Nephron (organoid): ENCODE results near the gene COL4A3.

Experiments used
- H3K27ac Mint-ChIP-seq, 3 experiments: 2 replicates each; pipeline ENCODE4 v1.8.0; 2020; ENCODE audit warnings: mixed read lengths in 3 of 3, mild to moderate bottlenecking in 2 of 3, moderate library complexity in 1 of 3
- H3K27me3 Mint-ChIP-seq: 2 replicates; pipeline ENCODE4 v1.8.0; 2021; ENCODE audit warnings: low read depth, mild to moderate bottlenecking, moderate library complexity, mixed read lengths
- H3K36me3 Mint-ChIP-seq: 2 replicates; pipeline ENCODE4 v1.8.0; 2020; ENCODE audit warnings: low read depth, mixed read lengths
- H3K4me1 Mint-ChIP-seq: 2 replicates; pipeline ENCODE4 v1.8.0; 2020; ENCODE audit warnings: mixed read lengths
- H3K4me3 Mint-ChIP-seq, 3 experiments: 2 replicates each; pipeline ENCODE4 v1.8.0; 2020; ENCODE audit warnings: mild to moderate bottlenecking in 3 of 3, mixed read lengths in 3 of 3, moderate library complexity in 2 of 3
- H3K9me3 Mint-ChIP-seq: 2 replicates; pipeline ENCODE4 v1.8.0; 2020; ENCODE audit warnings: mixed read lengths
- CTCF ChIP-seq, 3 experiments: fragments of 200-600 bp; sonication (generic); IDR thresholded peaks; one replicate each; pipeline ENCODE4 v1.5.0; 2021; ENCODE audit warnings: antibody characterized with exemption in 3 of 3; ENCODE audit not compliant: unreplicated experiment in 3 of 3

The COL4A3 gene

GRCh38 chr2:227152093-227152766, 12.2 kb upstream of the COL4A3 start:
- H3K9me3 Mint-ChIP-seq = no peaks in the 10 kb centered on the region
- H3K27ac Mint-ChIP-seq = no peak overlapping the region
- H3K4me1 Mint-ChIP-seq = no peaks in the 10 kb centered on the region
- H3K4me3 Mint-ChIP-seq = no peak overlapping the region
- H3K27me3 Mint-ChIP-seq = peaks cover 23% of the 10 kb centered on the region
- no peaks in the 10 kb centered on the region for H3K36me3 Mint-ChIP-seq
- TF ChIP-seq CTCF (IDR thresholded peaks at IDR 0.05; ENCODE audit: unreplicated experiment in 3 of 3) = no peak

GRCh38 chr2:227153307-227153706, 11.1 kb upstream of the COL4A3 start:
- Mint-ChIP-seq H3K36me3 (no peaks in the 10 kb centered on the region), H3K27ac (no peak overlapping the region), H3K4me3 (no peak overlapping the region), H3K9me3 (no peaks in the 10 kb centered on the region), H3K27me3 (peaks cover 23% of the 10 kb centered on the region), H3K4me1 (no peaks in the 10 kb centered on the region)
- TF ChIP-seq CTCF (IDR thresholded peaks at IDR 0.05; ENCODE audit: unreplicated experiment in 3 of 3) = no peak

- Mint-ChIP-seq H3K4me1 (no peaks in the 10 kb centered on the region), H3K27me3 (peaks cover 24% of the 10 kb centered on the region), H3K9me3 (peaks cover under 1% of the 10 kb centered on the region), H3K36me3 (no peaks in the 10 kb centered on the region), H3K4me3 (no peak overlapping the region), H3K27ac (no peak overlapping the region)
- no peak for TF ChIP-seq CTCF (IDR thresholded peaks at IDR 0.05; ENCODE audit: unreplicated experiment in 3 of 3)
Observed at GRCh38 chr2:227153758-227154486, 10.5 kb upstream of the COL4A3 start.

- H3K4me1 Mint-ChIP-seq = no peaks in the 10 kb centered on the region
- H3K27me3 Mint-ChIP-seq = peaks cover 37% of the 10 kb centered on the region
- no peak overlapping the region for H3K4me3 Mint-ChIP-seq
- H3K27ac Mint-ChIP-seq = no peak overlapping the region
- H3K9me3 Mint-ChIP-seq = peaks cover 4% of the 10 kb centered on the region
- TF ChIP-seq CTCF (IDR thresholded peaks at IDR 0.05; ENCODE audit: unreplicated experiment in 3 of 3) = no peak
- H3K36me3 Mint-ChIP-seq = no peaks in the 10 kb centered on the region
Observed at GRCh38 chr2:227154986-227155774, 9.2 kb upstream of the COL4A3 start.

GRCh38 chr2:227160164-227160563, 4.3 kb upstream of the COL4A3 start:
- H3K36me3 Mint-ChIP-seq = no peaks in the 10 kb centered on the region
- no peak for TF ChIP-seq CTCF (IDR thresholded peaks at IDR 0.05; ENCODE audit: unreplicated experiment in 3 of 3)

More at GRCh38 chr2:227160164-227160563, 4.3 kb upstream of the COL4A3 start:
- H3K4me3 Mint-ChIP-seq = no peak overlapping the region
- peaks cover 70% of the 10 kb centered on the region for H3K27me3 Mint-ChIP-seq
- peaks cover 8% of the 10 kb centered on the region for H3K9me3 Mint-ChIP-seq
- H3K27ac Mint-ChIP-seq = no peak overlapping the region
- peaks cover 5% of the 10 kb centered on the region for H3K4me1 Mint-ChIP-seq
